Suprapubic skin (tissue), 4 donors: ENCODE data around the gene SLF2. TPM values are rescaled to one million over a fixed set of nuclear protein-coding genes. Genes with fewer than 3 reads are reported as not detected.

Experiments
- DNase-seq, 2 donors: peaks; one replicate each; pipeline ENCODE4 v3.0.0-alpha.2; 2019; ENCODE audit warnings: low spot score in 2 of 2
- H3K27ac ChIP-seq: fragments of 200-600 bp; sonication (generic); one replicate; pipeline ENCODE4 v1.5.1; 2019
- H3K27me3 ChIP-seq: fragments of 200-600 bp; sonication (generic); one replicate; pipeline ENCODE4 v1.5.1; 2019
- H3K36me3 ChIP-seq: fragments of 200-600 bp; sonication (generic); one replicate; pipeline ENCODE4 v1.5.1; 2019
- H3K4me1 ChIP-seq: fragments of 200-600 bp; sonication (generic); one replicate; pipeline ENCODE4 v1.5.1; 2019
- H3K4me3 ChIP-seq: fragments of 200-600 bp; sonication (generic); one replicate; pipeline ENCODE4 v1.5.1; 2019; ENCODE audit warnings: mild to moderate bottlenecking
- H3K9me3 ChIP-seq: fragments of 200-600 bp; sonication (generic); one replicate; pipeline ENCODE4 v1.5.1; 2019
- EP300 ChIP-seq: sonication (generic); formaldehyde crosslinking; IDR thresholded peaks from one replicate; pipeline ENCODE4 v1.6.1; 2017; ENCODE audit warnings: antibody characterized with exemption
- POLR2A ChIP-seq, 2 donors: fragments of 450-650 bp; IDR thresholded peaks; one replicate each; pipeline ENCODE4 v1.6.1; 2017; ENCODE audit warnings: antibody characterized with exemption in 2 of 2, mild to moderate bottlenecking in 2 of 2, moderate library complexity in 2 of 2
- POLR2AphosphoS5 ChIP-seq, 3 donors: sonication (generic); formaldehyde crosslinking; IDR thresholded peaks; one replicate each; pipeline ENCODE4 v1.6.1; 2017; ENCODE audit warnings: antibody characterized with exemption in 3 of 3
- WGBS: methylation state at CpG from one replicate; pipeline ENCODE4 v1.1.5; 2018; 5-methylcytosine and 5-hydroxymethylcytosine counted together
- total RNA-seq, 4 donors: library from RNA; depleted of rRNA; stranded (reverse); fragments of >200 nt; gene quantifications; one replicate each; pipeline ENCODE4 v1.1.0, GENCODE V29; 2016
- TF ChIP-seq, protein P1 (sequence below), 2 donors: fragments of 200-600 bp in 1 of 2; fragments of 450-650 bp in 1 of 2; sonication (generic) in 1 of 2; IDR thresholded peaks; one replicate each; pipeline ENCODE4 v1.5.1; 2016 to 2019; ENCODE audit warnings: antibody characterized with exemption in 2 of 2, mild to moderate bottlenecking in 1 of 2, moderate library complexity in 1 of 2

The SLF2 gene
- total RNA-seq, 4 donors from 2014 or later: 11.6 to 41.4 (median 15.6) TPM

DNA sequence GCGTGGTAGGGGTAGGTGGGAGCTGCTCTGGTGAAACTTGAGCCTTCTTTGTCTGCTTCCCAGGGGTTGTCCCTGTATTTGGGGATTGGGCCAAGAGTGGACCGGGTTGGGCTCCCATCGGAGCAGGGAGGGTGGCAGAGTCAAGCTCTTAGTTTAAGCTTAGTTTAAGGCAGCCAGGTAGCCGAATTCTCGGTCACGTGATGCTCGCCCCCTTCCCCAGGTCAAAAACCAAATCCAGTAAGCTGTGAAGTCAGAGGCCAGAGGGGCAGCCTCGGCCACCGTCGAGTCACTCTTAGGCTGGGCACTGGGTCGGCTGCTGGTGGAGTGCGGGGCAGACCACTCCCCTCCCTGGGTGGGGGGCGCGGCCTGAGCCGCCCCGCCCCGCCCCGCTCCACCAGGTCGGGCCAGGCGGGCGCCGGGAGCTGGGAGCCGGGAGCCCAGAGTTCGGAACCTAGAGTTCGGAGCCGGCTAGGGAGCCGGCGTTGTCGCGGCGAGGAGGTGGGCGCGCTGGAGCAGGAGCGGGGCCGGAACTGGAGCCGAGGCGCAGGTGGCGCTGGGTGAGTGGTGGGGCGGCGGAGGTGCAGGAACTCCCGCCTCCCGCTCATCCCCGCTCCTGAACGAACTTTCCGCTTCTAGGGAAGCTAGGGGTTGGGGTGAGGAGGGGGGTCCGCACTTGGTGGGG, 84.1 kb downstream of the SLF2 start:
- Histone ChIP-seq H3K9me3 (no peaks in the 10 kb centered on the region), H3K27me3 (no peaks in the 10 kb centered on the region), H3K4me1 (peaks cover 44% of the 10 kb centered on the region), H3K4me3 (peak overlapping the region; percentile 81), H3K36me3 (peaks cover 12% of the 10 kb centered on the region), H3K27ac (peak overlapping the region; percentile 98)
- no peak for DNase-seq
- 20% methylated on average over 5 of the region's 46 CpGs for WGBS
- TF ChIP-seq POLR2AphosphoS5 (IDR thresholded peaks at IDR 0.05): no peak
- TF ChIP-seq POLR2A (IDR thresholded peaks at IDR 0.05): no peak
- TF ChIP-seq, protein P1, sequence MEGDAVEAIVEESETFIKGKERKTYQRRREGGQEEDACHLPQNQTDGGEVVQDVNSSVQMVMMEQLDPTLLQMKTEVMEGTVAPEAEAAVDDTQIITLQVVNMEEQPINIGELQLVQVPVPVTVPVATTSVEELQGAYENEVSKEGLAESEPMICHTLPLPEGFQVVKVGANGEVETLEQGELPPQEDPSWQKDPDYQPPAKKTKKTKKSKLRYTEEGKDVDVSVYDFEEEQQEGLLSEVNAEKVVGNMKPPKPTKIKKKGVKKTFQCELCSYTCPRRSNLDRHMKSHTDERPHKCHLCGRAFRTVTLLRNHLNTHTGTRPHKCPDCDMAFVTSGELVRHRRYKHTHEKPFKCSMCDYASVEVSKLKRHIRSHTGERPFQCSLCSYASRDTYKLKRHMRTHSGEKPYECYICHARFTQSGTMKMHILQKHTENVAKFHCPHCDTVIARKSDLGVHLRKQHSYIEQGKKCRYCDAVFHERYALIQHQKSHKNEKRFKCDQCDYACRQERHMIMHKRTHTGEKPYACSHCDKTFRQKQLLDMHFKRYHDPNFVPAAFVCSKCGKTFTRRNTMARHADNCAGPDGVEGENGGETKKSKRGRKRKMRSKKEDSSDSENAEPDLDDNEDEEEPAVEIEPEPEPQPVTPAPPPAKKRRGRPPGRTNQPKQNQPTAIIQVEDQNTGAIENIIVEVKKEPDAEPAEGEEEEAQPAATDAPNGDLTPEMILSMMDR (IDR thresholded peaks at IDR 0.05): no peak
- TF ChIP-seq EP300: no peak

DNA sequence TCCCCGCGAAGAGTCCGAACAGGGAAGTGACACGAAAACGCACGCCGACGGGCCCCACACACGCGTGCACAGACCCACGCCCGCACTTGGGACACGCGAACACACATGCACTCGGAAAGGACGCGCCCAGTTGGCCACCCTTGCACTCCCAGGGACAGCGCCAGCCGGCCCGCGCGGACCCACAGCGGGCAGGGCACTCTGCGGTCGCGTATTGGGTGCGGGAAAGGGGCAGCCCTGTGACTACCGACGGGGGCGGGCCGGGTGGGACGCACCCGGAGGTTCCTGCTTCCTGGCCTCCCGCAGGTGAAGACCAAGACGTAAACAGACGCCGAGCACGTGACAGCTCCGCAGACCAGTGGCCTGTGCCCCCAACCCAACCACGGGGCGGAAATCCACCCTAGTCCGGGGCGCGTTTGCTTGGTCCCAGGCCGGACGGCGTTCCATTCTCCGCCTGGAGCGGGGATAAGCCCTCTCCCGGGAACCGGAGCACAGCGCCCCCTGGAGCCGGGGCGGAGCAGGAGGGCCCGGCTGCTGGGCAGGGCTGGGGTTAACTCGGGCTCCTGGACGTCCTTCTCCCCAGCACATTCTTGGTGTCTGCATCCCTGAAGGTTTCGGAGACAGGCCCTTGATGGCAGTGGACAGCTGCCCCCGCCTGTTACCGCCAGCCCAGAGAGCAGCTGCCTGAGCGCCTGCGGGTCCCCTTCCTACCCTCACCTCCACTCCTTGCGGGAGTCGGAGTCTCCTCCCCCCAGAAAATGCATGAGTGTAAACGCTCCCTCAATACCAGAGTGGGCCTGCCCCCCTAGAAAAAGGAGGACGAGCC, 84.8 kb downstream of the SLF2 start:
- TF ChIP-seq POLR2A (IDR thresholded peaks at IDR 0.05) (no peak), POLR2AphosphoS5 (IDR thresholded peaks at IDR 0.05) (no peak)
- TF ChIP-seq, protein P1 (IDR thresholded peaks at IDR 0.05): peak; percentile 83 to 91
- Histone ChIP-seq H3K27ac (peak overlapping the region; percentile 98), H3K4me3 (peak overlapping the region; percentile 81), H3K27me3 (no peaks in the 10 kb centered on the region), H3K36me3 (peaks cover 11% of the 10 kb centered on the region), H3K4me1 (peaks cover 51% of the 10 kb centered on the region), H3K9me3 (no peaks in the 10 kb centered on the region)
- peak; percentile 85 to 88 for DNase-seq
- WGBS: under 1% methylated on average over 14 of the region's 66 CpGs

DNA sequence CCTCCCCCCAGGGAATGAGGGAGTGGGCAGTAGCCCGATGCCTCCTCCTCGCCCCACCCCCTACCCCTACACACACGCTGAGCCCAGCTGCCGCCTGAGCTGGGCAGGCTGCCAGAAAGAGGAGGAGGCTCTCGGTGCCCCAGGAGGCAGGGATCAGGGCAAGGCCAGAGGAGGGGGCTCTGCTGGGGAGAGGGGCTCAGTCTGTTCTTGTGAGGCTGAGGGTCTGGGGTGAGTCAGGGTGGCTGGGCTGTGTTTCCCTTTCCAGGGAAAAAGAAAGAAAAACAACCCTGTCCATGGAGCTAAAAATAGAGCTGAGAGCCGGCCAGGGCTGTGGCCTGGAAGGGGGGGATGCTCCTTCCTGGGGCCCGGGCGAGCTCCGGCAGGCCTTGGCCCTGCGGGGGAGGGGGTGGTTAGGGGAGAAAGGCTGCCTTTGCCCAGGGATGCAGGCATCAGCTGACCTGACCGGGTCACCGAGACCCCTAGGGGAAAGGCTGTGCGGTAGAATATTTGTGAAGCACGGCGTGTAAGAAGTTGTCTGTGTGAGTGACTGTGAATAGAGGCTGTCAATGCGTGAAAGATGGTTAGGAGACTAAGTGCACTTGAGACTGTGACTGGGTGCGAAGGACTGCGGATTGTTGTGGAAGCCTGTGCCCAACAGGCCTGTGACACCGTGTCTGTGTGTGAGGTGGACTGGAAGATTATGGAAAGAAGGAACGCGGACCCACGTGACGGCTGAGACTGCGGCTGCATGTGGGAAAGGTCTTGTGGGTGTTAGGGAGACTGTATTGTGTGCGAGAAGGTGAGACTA, 85.6 kb downstream of the SLF2 start:
- peaks cover 12% of the 10 kb centered on the region for H3K36me3 ChIP-seq
- TF ChIP-seq EP300: no peak
- TF ChIP-seq POLR2AphosphoS5 (IDR thresholded peaks at IDR 0.05): no peak
- TF ChIP-seq, protein P1 (IDR thresholded peaks at IDR 0.05): no peak
- TF ChIP-seq POLR2A (IDR thresholded peaks at IDR 0.05): no peak
- 5% methylated on average over 23 of the region's 25 CpGs for WGBS
- no peaks in the 10 kb centered on the region for H3K27me3 ChIP-seq
- peak overlapping the region; percentile 98 for H3K27ac ChIP-seq
- peaks cover 55% of the 10 kb centered on the region for H3K4me1 ChIP-seq
- H3K9me3 ChIP-seq: no peaks in the 10 kb centered on the region
- DNase-seq: peak; percentile 89 to 90
- H3K4me3 ChIP-seq: peak overlapping the region; percentile 81

DNA sequence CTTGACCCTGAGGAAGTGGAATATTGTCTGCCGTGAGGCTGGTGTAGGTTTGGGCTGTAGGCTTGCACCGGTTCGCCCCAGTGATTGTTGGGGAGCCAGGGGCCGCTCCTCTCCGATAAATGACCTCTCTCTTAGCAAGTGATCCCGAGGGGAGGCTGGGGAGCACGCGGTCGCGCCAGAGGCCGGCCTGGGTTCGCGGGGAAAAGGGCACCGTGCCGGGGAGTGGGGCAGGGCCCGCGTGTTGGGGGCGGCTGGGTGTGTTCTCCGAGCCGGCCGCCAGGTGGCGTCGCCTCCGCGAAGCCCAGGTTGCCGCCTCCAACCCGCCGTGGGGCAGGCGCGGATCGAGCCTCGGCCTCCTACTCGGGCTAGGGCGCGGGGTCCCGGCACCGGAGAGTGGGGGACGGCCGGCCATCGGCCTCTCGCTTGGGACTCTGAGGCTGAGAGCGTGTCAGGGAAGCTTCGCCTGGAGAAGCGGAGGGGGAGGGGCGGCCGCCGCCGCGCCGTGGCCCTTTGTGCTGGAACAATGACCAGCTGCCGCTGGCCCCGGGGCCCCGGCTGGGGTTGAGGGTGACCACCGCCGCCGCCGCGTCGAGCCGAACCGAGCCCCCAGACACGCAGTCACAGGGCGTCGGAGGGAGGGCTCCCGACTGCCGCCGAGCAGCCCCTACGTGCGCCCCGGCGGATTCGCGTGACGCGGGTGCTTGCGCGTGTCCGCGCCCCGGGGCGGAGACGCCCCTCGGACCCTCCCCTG, 86.4 kb downstream of the SLF2 start:
- 1% methylated on average over 18 of the region's 83 CpGs for WGBS
- DNase-seq: peak; percentile 89 to 92
- H3K27me3 ChIP-seq: no peaks in the 10 kb centered on the region
- H3K36me3 ChIP-seq: peaks cover 19% of the 10 kb centered on the region
- no peaks in the 10 kb centered on the region for H3K9me3 ChIP-seq
- TF ChIP-seq, protein P1 (IDR thresholded peaks at IDR 0.05): peak; percentile 95 to 98
- TF ChIP-seq POLR2A (IDR thresholded peaks at IDR 0.05) (peak; percentile 54 to 86), POLR2AphosphoS5 (IDR thresholded peaks at IDR 0.05) (no peak), EP300 (no peak)
- peaks cover 60% of the 10 kb centered on the region for H3K4me1 ChIP-seq
- H3K4me3 ChIP-seq: peak overlapping the region; percentile 81
- peak overlapping the region; percentile 98 for H3K27ac ChIP-seq
